Measurements from ENCODE around the gene MBP.

Gene MBP

DNA sequence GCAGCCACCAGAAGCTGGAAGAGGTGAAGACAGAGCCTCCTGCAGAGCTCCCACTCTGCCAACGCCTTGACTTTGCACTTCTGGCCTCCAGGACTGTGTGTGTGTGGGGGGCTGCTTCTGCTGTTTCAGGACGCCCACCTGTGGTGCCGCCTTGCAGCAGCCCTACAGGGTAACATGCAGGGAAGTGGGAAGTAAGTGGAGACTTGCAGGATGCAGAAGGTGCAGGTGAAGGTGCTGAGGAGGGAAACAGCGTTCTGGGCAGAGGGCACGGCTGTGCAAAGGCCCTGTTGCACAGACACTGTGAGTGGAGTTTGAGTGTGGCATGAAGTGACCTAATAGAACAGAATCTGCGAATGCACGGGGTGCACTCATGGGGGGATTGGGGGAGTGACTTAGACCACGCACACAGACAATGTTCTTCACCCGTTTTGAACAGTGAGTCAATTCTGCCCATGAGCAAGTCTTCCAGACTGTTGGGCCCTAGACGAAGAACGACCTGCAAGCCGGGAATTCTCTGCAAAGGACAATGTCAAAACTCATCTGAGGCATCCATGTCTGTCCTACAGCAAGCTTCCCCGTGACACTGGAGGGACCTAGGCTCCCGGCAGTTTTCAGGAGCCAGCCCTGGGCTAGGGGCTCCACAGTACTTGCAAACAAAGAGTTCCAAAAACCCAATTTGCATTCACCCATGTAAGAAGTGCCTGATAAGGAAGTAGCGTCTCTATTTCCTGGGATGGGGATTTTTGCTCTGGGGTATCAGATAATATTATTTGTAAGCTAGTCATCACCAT, 19.0 kb downstream of the MBP start:
- DNase-seq = no peak

GRCh38 chr18:77112747-77113092, 19.9 kb downstream of the MBP start:
- DNase-seq = no peak

DNA sequence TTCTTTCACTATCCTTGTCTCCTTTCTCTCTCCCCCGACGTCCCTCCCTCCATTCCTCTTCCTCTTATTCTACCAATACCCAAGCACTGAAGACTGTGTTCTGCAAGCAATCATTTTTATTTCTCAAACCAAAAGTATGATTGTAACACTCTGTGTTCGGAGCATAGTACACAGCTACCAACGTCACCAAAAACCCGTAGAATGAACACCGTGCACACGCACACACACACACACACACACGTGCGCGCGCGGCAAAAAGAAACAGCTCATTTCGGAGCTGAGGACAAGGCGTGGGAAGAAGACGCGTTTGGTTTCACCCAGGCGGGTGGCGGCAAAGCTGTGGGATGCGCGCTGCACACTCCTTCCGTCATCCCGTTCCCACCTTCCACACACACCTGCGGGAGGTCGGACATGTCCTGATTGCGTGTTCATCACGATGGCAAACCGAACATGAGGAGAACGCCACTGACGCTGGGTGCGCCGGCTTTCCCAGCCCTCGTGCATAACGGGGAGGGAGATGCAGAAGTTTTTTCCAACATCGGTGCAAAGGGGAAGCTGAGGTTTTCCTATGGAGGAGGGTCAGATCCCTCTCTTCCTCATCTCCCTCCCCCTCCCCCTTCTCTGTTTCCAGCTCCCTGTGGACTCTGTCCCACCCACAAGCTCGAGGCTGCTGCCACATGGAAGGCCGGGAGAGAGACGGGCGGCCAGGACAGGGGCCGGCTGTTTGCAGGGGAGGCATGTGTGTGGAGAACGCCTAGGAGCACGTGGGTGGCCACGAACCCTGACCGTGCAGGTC, 20.4 kb downstream of the MBP start:
- no peak for DNase-seq

DNA sequence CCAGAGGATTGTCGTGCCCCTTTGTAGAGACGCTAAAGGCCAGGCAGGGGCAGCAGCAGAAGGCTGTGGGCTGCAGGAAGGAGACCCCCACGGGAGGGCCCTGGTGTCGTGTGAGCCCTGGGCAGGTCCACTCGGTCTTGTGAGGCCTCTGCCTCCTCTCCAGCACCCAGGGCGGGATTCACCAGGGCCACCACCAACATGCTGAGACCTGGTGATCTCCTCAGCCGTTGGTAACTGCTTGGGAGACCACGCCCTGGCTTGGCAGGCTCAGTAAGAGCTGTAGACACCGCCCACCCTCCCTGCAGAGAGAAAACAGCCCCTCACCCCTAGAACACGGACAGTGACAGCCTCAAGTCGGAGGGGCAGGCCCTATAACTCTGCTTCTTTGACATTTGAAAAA, 21.1 kb downstream of the MBP start:
- DNase-seq = peak; percentile 97

GRCh38 chr18:77110936-77111335, 21.6 kb downstream of the MBP start:
- peak; percentile 16 for DNase-seq

DNA sequence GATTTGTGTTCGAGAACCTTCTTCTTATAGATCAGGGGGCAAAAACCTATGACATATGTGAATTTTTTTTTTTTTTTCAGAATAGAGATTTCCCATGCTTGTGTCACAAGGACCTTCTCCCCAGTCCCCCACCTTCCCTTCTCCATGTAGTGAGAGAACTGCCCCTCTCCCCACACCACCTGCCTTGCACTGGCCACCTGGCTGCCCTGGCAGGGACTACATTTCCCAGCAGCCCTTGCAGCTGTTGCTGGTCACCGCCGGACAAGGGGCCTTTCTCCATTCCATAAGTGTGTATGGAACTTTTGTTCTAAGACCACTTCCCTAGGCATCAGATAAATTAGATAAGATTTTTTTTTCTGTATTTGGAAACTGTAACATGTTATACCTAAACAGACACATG, 22.2 kb downstream of the MBP start:
- DNase-seq = peak; percentile 13

DNA sequence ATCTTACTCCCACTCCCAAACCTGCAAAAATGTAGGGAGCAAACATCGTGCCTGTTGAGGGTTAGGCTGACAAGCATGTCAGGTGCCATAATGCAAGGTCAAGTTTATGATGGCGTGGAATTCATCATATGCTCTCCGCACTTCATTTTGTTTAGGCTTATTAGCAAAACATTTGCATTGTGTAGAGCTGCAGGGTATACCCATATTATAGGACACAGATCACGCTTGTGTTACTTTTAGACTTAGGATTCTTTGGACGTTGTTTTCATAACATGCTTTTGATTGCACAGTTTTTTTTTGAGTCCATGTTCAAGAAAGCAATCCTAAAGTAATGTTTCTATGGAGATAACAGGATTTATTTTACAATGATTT, 22.9 kb downstream of the MBP start:
- no peak for DNase-seq

- peak; percentile 2 for DNase-seq
Observed at GRCh38 chr18:77108821-77109647, 23.5 kb downstream of the MBP start.

DNA sequence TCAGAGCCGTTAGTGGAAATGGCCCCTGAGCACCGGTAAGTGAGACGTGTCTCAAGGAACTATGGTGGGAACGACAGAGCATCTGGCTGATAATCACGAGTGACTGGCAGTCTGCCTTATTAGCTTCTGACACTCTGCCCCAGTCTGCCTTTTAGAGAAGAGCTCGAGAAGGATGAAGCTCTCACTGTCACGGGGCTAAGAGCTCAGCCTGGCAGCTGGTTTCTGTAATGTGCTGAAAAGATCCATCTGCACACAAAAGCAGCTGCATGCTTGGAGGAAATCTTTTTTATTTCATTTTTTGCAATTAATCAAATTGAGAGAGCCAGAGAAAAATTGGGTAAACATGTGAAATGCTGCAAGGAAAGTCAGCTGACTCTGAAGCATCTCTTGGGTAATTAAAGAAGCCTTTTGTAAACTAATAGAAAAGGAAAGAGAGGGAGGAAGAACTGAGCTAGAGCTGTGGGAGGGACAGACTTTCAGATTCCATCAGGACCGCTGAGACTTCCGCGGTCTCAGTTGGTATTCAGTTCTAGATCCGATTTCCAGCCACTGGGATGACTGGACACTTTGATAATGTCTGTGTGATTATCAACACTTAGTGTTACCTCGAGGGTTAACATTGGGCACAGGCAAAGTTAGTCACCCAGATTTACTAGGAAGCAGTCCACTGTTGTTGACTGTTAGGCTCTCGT, 24.4 kb downstream of the MBP start:
- peak; percentile 68 for DNase-seq

DNA sequence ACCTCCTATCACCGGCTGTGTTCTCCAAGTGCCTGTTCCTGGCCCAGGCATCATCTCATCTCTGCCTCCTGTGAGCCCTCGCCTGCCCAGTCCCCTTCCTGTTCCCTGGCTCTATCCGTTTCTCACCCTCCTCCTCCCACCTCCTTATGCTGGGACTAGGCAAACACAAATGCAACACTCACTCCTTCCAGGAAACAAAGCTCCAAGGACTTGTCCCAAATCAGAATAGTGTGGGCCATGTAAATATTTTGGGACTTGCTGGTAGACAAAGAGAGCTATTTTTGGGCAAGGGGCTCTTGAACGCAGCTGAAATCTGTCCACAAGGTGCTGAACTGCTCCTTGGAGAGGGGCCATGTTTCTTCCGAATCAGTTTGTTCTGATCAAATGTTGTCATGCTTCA, 25.3 kb downstream of the MBP start:
- DNase-seq = no peak

DNA sequence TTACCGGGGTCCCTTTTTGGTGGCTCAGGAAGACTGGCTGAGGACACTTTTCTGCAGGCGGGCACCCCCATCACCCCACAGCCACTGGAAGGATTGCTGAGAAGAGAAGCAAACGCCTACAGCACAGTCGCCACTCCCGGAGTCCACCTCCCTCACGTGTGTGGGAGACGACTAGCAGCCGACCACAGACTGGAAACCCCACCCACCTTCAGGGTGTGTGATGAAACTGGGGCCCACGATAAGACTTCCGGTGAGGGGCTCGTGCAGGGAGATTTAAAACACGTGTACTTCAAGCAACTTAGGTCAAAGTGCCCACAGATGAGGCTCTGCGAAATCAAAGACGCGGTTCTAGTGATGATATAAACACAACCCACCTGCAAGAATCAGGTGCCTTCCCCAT, 26.3 kb downstream of the MBP start:
- peak; percentile 92 for DNase-seq

- DNase-seq = no peak
Observed at GRCh38 chr18:77105680-77106079, 26.9 kb downstream of the MBP start.

GRCh38 chr18:77105028-77105427, 27.6 kb downstream of the MBP start:
- no peak for DNase-seq

DNA sequence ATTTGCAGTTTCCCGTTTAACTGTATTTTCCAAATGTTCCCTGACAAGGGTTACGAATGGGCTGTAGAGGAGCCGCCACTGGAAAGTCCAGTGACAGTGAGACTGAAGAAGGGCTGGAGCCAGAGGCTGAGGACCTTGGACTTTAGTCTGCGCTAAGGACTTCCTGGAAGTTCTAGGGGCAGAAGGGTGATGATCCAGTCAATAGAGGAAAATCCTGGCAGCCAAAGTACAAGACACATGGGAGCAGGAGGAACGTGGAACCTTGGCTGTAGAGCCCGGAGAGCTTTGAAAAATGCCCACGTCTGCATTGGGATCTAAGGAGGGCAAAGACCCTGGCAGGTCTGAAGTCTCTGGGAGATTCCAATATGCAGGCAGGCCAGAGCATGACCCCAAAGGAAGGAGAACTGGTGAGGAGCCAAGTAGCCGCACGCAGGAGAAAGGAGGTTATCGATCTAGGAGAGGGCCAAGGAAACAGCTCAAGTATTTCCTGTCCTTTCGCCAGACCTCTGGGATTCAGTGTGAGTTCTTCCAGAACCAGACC, 28.5 kb downstream of the MBP start:
- DNase-seq = no peak

- no peak for DNase-seq
Observed at GRCh38 chr18:77103187-77103850, 29.3 kb downstream of the MBP start.

DNA sequence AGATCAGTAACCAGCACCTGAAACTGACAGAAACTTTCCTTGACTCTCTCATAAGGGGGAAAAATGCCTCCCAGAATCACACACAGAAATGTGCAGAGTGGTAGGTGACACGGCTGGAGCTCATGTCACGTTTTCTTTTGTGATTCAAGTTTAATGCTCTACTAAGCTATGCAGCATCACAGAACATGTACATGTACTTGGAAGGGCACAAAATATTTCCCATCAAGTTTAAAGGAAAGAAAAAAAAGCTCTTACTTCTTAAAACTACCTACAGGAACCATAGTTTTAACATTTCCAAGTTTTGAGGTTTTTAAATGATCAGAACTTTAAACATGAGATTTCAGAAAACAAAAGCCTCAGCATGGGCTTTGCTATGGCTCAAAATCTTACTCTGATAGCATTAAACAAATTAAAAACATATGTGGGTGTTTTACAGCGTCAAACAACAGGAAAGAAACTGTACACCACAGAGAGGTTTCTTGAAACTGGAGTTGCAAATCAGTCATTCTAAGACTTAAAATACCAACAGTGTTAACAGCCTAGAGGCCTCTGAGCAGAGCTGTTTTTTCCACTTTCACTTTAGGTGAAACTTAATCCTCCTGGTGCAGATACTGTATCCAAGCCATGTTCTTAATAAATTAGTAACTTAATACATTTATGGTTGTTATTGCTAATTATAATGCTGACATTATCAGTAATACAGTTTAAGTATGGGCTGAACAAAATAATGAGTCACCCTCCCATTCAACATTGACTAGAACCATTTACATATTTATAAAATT, 30.1 kb downstream of the MBP start:
- peak; percentile 32 for DNase-seq

DNA sequence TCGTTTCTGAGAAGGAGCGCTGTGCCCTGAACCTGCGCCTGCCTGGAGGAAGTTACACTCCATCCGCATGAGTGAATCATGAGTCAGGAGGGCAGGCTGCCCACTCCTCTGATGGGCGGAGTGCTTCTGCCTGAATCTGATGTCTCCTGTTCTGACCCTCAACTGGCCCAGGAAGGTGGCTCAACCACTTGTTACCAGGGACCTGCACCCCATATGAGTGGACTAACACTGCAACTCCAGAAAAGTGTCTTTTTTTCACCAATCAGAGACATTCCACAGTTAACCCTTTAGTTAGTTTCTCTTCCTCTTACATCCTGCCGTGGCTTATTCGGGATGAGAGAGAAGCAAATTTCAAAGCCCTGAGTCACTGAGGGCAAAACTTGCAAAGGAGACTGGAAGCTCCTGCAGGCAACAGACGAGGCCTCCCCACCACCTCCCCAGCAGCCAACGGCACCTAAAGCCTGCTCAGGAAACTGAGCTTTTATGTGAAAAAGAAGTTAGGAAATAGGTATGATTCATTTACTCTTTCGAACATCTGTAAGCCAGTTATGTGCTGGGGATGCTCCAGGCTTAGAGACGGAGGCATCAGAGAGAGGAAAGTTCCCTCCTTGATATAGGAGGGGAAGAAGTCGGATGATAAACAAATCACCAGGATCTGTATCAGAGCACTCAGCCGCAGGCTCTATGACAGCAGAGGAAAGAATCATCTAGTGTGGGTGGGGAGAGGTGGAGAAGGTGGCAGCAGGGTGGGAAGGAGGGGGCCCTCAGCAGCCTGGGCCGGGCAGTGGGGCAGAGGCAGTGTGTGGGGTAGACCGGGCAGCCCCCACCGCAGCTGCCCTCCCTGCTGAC, 30.9 kb downstream of the MBP start:
- peak; percentile 65 for DNase-seq

GRCh38 chr18:77100751-77101355, 31.7 kb downstream of the MBP start:
- no peak for DNase-seq

DNA sequence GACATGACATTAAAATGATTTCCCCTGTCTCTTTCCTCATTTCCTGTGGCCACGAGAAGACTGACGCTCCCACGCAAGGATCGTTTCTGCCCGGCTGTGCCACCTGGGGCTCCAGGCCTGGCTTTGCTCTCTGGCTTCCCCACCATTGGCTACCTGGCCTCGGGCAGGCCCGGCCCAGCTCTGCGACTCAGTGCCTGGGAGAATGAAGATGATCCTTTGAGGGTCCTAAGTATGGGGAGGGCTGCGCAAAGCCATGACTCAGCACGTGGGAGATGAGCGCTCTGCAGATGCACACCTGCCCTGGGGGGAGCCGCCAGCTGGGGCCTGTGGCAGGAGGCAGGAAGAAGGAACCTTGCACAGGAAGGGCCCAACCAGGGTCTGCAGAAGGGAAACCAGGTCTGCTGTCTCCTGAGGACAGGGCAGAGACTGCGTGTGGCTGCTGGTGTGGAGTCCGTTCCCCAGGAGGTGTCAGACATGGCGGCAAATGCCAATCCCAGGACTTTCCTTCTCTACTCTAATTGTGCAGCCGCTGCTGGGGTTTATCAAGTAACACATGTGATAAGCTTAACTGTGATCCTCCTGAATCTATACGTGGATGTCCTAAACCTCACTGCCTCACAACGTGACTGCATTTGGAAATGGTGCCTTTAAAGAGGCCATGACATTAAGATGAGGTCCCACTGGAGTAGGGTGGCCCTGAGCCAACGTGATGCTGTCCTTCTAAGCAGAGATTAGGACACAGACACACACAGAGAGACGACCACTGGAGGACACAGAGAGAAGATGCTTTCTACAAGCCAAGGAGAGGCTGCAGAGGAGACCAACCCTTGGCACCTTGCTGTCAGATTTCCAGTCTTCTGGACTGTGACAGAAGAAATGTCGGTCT, 32.9 kb downstream of the MBP start:
- no peak for DNase-seq

Data from hematopoietic multipotent progenitor cell treated with erythropoietin and hydrocortisone succinate and interleukin-3 and kit ligand, for 8 days (in vitro differentiated cells).